ENCODE results near the gene DLG2.

DLG2 gene

DNA sequence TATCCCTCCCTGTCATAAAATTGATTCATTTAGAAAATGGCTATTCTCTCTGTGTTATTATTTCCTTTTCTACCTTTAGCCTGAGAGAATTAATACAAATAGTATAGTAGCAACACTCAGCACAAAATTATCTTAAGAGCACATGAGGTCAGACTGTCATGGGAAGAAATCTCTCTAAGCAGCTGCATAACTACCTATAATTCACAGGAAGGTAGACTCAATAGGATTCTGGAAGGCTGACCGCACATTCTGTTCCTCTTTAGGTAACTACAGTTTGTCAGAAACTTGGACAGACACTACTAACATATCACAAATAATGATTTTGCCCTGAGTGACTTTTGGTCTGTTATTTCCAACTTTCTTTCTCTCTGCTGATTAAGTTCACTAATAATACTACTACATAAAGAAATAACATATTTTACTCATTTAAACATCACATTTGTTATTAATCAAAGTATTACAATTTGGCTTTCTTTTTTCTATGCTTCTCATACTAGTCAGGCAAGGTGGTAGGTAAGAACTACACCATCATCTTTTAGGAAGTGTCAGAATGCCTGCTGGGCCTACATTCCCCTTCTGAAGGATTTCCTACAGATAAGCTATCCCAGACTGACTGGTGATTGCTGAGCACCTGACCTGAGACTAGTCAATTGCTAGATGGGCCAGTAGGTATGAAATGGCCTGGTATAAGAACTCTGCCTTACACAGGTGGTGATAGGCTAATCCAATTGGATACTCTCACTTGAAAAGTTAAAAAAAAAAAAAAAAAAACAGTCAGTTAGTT is 325.1 kb downstream of the DLG2 start:
- DNase-seq (ENCODE audit: low read depth), result no peak
- TF ChIP-seq, protein P1, sequence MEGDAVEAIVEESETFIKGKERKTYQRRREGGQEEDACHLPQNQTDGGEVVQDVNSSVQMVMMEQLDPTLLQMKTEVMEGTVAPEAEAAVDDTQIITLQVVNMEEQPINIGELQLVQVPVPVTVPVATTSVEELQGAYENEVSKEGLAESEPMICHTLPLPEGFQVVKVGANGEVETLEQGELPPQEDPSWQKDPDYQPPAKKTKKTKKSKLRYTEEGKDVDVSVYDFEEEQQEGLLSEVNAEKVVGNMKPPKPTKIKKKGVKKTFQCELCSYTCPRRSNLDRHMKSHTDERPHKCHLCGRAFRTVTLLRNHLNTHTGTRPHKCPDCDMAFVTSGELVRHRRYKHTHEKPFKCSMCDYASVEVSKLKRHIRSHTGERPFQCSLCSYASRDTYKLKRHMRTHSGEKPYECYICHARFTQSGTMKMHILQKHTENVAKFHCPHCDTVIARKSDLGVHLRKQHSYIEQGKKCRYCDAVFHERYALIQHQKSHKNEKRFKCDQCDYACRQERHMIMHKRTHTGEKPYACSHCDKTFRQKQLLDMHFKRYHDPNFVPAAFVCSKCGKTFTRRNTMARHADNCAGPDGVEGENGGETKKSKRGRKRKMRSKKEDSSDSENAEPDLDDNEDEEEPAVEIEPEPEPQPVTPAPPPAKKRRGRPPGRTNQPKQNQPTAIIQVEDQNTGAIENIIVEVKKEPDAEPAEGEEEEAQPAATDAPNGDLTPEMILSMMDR (IDR thresholded peaks at IDR 0.05; ENCODE audit: low read depth, low read length, missing control alignments), result no peak
- no peak overlapping the region for H3K4me3 ChIP-seq (ENCODE audit: low read depth, low read length)

- no peak for DNase-seq (ENCODE audit: low read depth)
- no peak overlapping the region for H3K4me3 ChIP-seq (ENCODE audit: low read depth, low read length)
- TF ChIP-seq, protein P1 (IDR thresholded peaks at IDR 0.05; ENCODE audit: low read depth, low read length, missing control alignments), result no peak
These were observed 327.7 kb downstream of the DLG2 start for GRCh38 chr11:85299258-85299942.

- DNase-seq (ENCODE audit: low read depth), result no peak
- TF ChIP-seq, protein P1 (IDR thresholded peaks at IDR 0.05; ENCODE audit: low read depth, low read length, missing control alignments), result no peak
- H3K4me3 ChIP-seq (ENCODE audit: low read depth, low read length), result no peak overlapping the region
These were observed 331.4 kb downstream of the DLG2 start for GRCh38 chr11:85295694-85296271.

- H3K4me3 ChIP-seq (ENCODE audit: low read depth, low read length), result no peak overlapping the region
- DNase-seq (ENCODE audit: low read depth), result no peak
- TF ChIP-seq, protein P1 (IDR thresholded peaks at IDR 0.05; ENCODE audit: low read depth, low read length, missing control alignments), result no peak
These were observed 345.6 kb downstream of the DLG2 start for GRCh38 chr11:85281550-85281949.

- no peak for DNase-seq (ENCODE audit: low read depth)
- H3K4me3 ChIP-seq (ENCODE audit: low read depth, low read length), result no peak overlapping the region
- TF ChIP-seq, protein P1 (IDR thresholded peaks at IDR 0.05; ENCODE audit: low read depth, low read length, missing control alignments), result no peak
These were observed 347.9 kb downstream of the DLG2 start for GRCh38 chr11:85279267-85279666.

- DNase-seq (ENCODE audit: low read depth), result no peak
- TF ChIP-seq, protein P1 (IDR thresholded peaks at IDR 0.05; ENCODE audit: low read depth, low read length, missing control alignments), result no peak
- no peak overlapping the region for H3K4me3 ChIP-seq (ENCODE audit: low read depth, low read length)
These were observed 349.5 kb downstream of the DLG2 start for GRCh38 chr11:85277693-85278092.

Data from GM12864 (cell line).